MCF 10A (cell line): ENCODE data around the gene SMARCC1. TPM values are rescaled to one million over a fixed set of nuclear protein-coding genes. Genes with fewer than 3 reads are reported as not detected.

ENCODE experiments used
- BruUV-seq: library from RNA; stranded (reverse); fragments of 400-500 nt; replicated peaks from 2 replicates; lab custom pipeline; 2021; lab: Mats Ljungman, UMichigan
- CTCF ChIA-PET: fragments of 300-600 bp; sonication (Branson Sonifier 250); formaldehyde crosslinking; extraction: SDS; loops from one replicate; lab custom pipeline; 2021; ENCODE audit warnings: antibody characterized with exemption, inconsistent platforms; lab: Yijun Ruan, JAX
- POLR2A ChIA-PET: fragments of 300-600, 350-650 bp; sonication (Branson Sonifier 250); formaldehyde crosslinking; extraction: SDS; loops from one replicate; lab custom pipeline; 2020; ENCODE audit warnings: antibody characterized with exemption, inconsistent platforms; lab: Yijun Ruan, JAX
- DNase-seq: peaks from one replicate; pipeline ENCODE4 v3.0.0-alpha.2; 2018; ENCODE audit not compliant: unreplicated experiment
- H3K27ac Mint-ChIP-seq: one replicate; pipeline ENCODE4 v1.8.0; 2022; ENCODE audit warnings: mild to moderate bottlenecking, low read depth, mixed read lengths; ENCODE audit not compliant: unreplicated experiment
- H3K27me3 Mint-ChIP-seq: one replicate; pipeline ENCODE4 v1.8.0; 2022; ENCODE audit warnings: mixed read lengths; ENCODE audit not compliant: insufficient read depth, unreplicated experiment
- H3K36me3 Mint-ChIP-seq: one replicate; pipeline ENCODE4 v1.8.0; 2022; ENCODE audit warnings: mild to moderate bottlenecking, moderate library complexity, mixed read lengths; ENCODE audit not compliant: insufficient read depth, unreplicated experiment
- H3K4me1 Mint-ChIP-seq: one replicate; pipeline ENCODE4 v1.8.0; 2022; ENCODE audit warnings: mixed read lengths; ENCODE audit not compliant: insufficient read depth, unreplicated experiment
- H3K4me3 Mint-ChIP-seq: one replicate; pipeline ENCODE4 v1.8.0; 2022; ENCODE audit warnings: mild to moderate bottlenecking, moderate library complexity, mixed read lengths; ENCODE audit not compliant: unreplicated experiment
- H3K9me3 Mint-ChIP-seq: one replicate; pipeline ENCODE4 v1.8.0; 2022; ENCODE audit warnings: mixed read lengths; ENCODE audit not compliant: unreplicated experiment
- CTCF ChIP-seq: fragments of 200-600 bp; IDR thresholded peaks from one replicate; pipeline ENCODE4 v1.8.0; 2022; ENCODE audit warnings: antibody characterized with exemption, mild to moderate bottlenecking; ENCODE audit not compliant: unreplicated experiment
- intact Hi-C: fragments of 100-400 bp; cut with micrococcal nuclease; formaldehyde crosslinking; loops from 2 replicates; pipeline ENCODE4 v1.14.1; 2022
- total RNA-seq: library from RNA; stranded (reverse); gene quantifications from 2 replicates; pipeline ENCODE4 v1.2.3, GENCODE V29; 2022

Gene SMARCC1
- total RNA-seq, 1 experiment from 2014 or later: 77.5 TPM

DNA sequence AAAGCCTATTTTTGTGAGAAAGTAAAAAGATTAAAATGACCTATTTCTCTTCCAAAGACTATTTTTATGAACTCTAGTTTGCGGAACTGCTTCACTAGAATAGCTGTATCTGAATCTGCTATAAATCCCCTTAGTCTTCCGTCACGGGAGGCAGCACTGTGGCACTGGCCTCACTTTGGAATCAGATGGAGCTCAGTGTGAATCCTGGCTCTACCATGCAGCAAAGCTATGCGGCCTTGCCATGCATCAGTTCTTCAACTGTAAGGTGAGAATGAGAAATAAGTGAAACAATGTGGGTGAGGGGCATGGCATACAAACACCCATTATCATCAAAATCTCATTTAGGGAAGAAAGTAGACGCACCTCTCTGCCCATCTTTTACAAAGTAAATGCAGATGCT, 175.5 kb downstream of the SMARCC1 start:
- H3K4me1 Mint-ChIP-seq: no peaks in the 10 kb centered on the region
- no peaks in the 10 kb centered on the region for H3K9me3 Mint-ChIP-seq
- TF ChIP-seq CTCF: no peak
- POLR2A ChIA-PET: interaction anchor here (1.2 kb wide), 1 partner anchor 25 kb away, joined by 3 read pairs; no protein-coding TSS in a partner anchor
- CTCF ChIA-PET: interaction anchor here (0.9 to 1.4 kb wide), 3 partner anchors 9 to 84 kb away, joined by 3 to 7 read pairs (median 3); no protein-coding TSS in a partner anchor
- no peak overlapping the region for H3K27ac Mint-ChIP-seq
- no TSS peak for BruUV-seq
- intact Hi-C loops: no loop called here
- H3K27me3 Mint-ChIP-seq: no peaks in the 10 kb centered on the region
- H3K4me3 Mint-ChIP-seq: no peak overlapping the region
- H3K36me3 Mint-ChIP-seq: peaks cover 73% of the 10 kb centered on the region
- DNase-seq: no peak

DNA sequence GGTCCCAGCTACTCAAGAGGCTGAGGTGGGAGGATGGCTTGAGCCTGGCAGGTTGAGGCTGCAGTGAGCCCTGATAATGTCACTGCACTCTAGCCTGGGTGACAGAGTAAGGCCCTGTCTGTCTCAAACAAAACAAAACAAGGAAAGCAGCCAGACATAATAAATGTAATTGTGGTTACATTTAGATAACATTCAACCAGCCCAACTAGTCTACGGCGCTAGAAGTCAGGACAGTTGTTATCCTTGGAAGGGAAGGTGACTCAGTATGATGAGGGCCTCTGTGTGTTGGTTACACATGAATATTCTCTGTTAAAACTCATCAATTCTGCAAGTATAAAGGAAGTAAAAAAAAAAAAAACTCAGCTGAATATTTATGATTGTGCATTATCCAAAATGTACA, 176.0 kb downstream of the SMARCC1 start:
- Mint-ChIP-seq H3K27me3 (no peaks in the 10 kb centered on the region), H3K9me3 (no peaks in the 10 kb centered on the region), H3K27ac (peak overlapping the region; percentile 13), H3K4me1 (no peaks in the 10 kb centered on the region), H3K4me3 (no peak overlapping the region), H3K36me3 (peaks cover 75% of the 10 kb centered on the region)
- ChIA-PET CTCF (no interaction called here), POLR2A (interaction anchor here (1.2 kb wide), 1 partner anchor 24 kb away, joined by 3 read pairs; no protein-coding TSS in a partner anchor)
- no peak for DNase-seq
- intact Hi-C loops: no loop called here
- no TSS peak for BruUV-seq
- no peak for TF ChIP-seq CTCF

- ChIA-PET POLR2A (interaction anchor here (1.0 kb wide), 1 partner anchor 13 kb away, joined by 3 read pairs; no protein-coding TSS in a partner anchor), CTCF (interaction anchor here (0.7 kb wide), 1 partner anchor 211 kb away, joined by 3 read pairs; no protein-coding TSS in a partner anchor)
- no TSS peak for BruUV-seq
- TF ChIP-seq CTCF: no peak
- no peak overlapping the region for H3K4me3 Mint-ChIP-seq
- no peak overlapping the region for H3K27ac Mint-ChIP-seq
- DNase-seq: no peak
- H3K9me3 Mint-ChIP-seq: no peaks in the 10 kb centered on the region
- intact Hi-C loops: no loop called here
- no peaks in the 10 kb centered on the region for H3K4me1 Mint-ChIP-seq
- no peaks in the 10 kb centered on the region for H3K27me3 Mint-ChIP-seq
- H3K36me3 Mint-ChIP-seq: peaks cover 63% of the 10 kb centered on the region
Measured at GRCh38 chr3:47604145-47604544, 177.5 kb downstream of the SMARCC1 start.

DNA sequence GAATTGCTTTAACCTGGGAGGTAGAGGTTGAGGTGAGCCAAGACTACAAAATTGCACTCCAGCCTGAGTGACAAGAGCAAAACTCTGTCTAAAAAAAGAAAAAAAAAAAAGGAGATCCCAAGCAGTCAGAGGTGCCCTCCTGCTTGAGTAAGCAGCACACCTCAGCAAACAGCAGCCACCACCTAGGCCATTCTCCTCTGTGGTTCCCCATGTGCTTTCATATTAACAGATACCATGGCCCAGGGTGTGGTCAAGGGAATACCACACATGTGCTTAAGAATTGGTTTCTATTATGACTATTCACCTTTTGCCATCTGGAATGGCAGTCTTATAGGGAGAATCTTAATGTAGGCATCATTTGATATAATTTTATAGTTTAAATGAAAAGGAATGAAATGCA, 178.4 kb downstream of the SMARCC1 start:
- intact Hi-C loops: no loop called here
- peaks cover 63% of the 10 kb centered on the region for H3K36me3 Mint-ChIP-seq
- no TSS peak for BruUV-seq
- no peak overlapping the region for H3K27ac Mint-ChIP-seq
- no peaks in the 10 kb centered on the region for H3K27me3 Mint-ChIP-seq
- no peak overlapping the region for H3K4me3 Mint-ChIP-seq
- TF ChIP-seq CTCF: no peak
- no peaks in the 10 kb centered on the region for H3K4me1 Mint-ChIP-seq
- POLR2A ChIA-PET: interaction anchor here (1.4 kb wide), 1 partner anchor 17 kb away, joined by 4 read pairs; no protein-coding TSS in a partner anchor
- no peak for DNase-seq
- CTCF ChIA-PET: no interaction called here
- H3K9me3 Mint-ChIP-seq: no peaks in the 10 kb centered on the region
